ENCODE results near the gene AGL.

DNA sequence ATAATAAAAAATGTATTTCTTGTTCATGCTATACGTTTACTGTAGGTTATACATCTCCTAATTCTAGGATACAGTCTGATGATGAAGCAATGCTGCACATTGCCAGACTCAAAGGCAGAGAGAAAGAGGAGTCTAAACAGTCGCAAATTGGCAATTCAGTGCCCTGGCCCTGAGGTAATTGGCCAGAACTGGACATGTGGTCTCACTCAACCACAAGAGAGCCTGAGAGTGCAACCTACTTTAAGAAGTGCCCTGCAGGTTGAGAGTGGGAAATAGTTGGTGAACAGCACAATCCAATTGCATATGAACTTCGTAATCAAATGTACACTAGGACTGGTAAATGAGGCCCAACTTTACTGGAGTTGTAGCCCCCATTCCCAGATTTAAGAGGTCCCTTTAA is 114.6 kb downstream of the AGL start:
- TF ChIP-seq POLR2A (IDR thresholded peaks at IDR 0.05; ENCODE audit: low read length): no peak
- no peak for TF ChIP-seq GATA1 (IDR thresholded peaks at IDR 0.05; ENCODE audit: low read depth, low read length)
